Stimulated activated CD8-positive, alpha-beta memory T cell treated with anti-CD3 and anti-CD28 coated beads, Interleukin-15, amount 100 ng/mL, for 24 hours (primary cell): ENCODE results near the gene DOCK3.
"Not testable (repeated sequence)": the region's sequence is repeated elsewhere in the genome, so short reads cannot be mapped to it uniquely, and the experiment has no call there.

Experiments
- DNase-seq: peaks from one replicate; pipeline ENCODE4 v3.0.0-alpha.2; 2020; ENCODE audit warnings: low read depth

Gene DOCK3

DNA sequence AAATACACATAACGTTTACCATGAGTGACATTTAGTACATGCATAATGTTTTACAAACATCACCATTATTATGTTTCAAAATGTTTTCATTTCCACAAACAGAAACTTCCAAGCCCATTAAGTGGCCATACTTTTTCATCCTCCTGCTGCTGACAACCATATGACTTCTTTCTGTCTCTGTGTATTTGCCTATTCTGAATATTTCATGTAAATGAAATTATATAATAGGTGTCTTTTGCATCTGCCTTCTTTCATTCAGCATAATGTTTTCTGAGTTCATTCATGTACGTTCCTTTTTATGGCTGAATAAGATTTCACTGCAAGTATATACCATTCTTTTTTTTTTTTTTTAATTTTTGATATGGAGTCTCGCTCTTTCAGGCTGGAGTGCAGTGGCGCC is 209.0 kb downstream of the DOCK3 start:
- no peak for DNase-seq

- no peak for DNase-seq
These were observed 210.5 kb downstream of the DOCK3 start for GRCh38 chr3:50885070-50885850.

GRCh38 chr3:50890688-50891344 is 216.1 kb downstream of the DOCK3 start:
- DNase-seq, result no peak

DNA sequence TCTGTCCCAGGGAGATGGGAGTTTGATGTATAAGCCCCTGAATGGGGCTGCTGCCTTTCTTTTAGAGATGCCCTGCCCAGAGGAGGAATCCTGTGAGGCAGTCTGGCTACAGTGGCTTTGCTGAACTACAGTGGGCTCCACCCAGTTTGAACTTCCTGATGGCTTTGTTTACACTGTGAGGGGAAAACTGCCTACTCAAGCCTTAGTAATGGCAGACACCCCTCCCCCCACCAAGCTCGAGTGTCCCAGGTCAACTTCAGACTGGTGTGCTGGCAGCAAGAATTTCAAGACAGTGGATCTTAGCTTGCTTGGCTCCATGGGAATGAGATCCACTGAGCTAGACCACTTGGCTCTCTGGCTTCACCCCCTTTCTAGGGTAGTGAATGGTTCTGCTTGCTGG is 226.4 kb downstream of the DOCK3 start:
- DNase-seq, result not testable (repeated sequence)

DNA sequence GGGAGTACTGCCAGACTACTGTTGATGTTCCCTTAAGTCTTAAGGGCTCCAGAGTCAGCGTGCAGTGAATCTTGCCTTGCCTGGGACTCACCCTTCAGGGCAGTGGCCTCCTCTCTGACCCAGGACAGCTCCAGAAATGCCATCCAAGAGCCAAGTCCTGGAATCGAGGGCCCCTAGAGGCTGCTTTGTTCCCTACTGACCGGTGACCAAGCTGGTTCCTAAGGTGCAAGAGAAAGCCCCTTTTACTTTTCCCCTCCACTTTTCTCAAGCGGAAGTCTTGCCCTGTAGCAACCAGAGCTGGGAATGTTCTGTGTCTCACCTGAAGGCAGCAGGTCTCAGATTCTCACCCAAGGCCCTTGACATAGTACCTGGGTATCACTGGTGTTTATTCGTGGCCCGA is 238.0 kb downstream of the DOCK3 start:
- DNase-seq, result no peak

DNA sequence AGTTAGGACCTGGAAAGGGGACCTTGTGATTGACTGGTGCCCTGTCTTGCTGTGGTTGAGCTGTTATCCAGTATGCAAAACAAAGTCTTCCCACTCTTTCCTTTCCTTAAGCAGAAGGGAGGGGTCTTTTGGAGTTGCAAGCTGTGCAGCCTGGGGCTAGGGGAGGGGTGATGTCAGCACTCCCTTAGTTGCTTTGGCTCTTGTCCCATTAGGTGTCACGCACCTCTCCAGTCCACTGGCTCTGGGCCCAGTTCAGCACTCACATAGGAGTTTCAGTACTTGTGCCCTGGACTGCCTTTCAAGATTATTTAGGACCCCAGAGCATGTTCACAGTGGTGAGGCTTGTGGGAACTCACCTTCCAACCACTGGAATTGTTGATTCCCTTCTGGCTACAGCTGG is 238.5 kb downstream of the DOCK3 start:
- no peak for DNase-seq

- DNase-seq, result not testable (repeated sequence)
These were observed 247.3 kb downstream of the DOCK3 start for GRCh38 chr3:50922071-50922470.

GRCh38 chr3:50923955-50924354 is 249.2 kb downstream of the DOCK3 start:
- DNase-seq, result no peak

GRCh38 chr3:50924638-50925037 is 249.9 kb downstream of the DOCK3 start:
- DNase-seq, result no peak

GRCh38 chr3:50926868-50927267 is 252.1 kb downstream of the DOCK3 start:
- no peak for DNase-seq

- no peak for DNase-seq
These were observed 255.9 kb downstream of the DOCK3 start for GRCh38 chr3:50930371-50931208.

DNA sequence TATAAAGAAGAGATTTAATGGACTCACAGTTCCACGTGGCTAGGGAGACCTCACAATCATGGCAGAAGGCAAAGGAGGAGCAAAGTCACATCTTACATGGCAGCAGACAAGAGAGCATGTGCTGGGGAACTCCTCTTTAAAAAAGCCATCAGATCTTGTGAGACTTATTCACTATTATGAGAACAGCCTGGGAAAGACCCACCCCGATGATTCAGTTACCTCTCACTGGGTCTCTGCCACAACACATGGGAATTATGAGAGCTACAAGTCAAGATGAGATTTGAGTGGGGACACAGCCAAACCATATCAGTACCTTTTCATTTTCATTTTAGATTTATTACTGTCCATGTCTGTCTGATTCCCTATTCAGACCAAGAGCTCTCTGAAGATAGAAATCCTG is 258.2 kb downstream of the DOCK3 start:
- DNase-seq, result not testable (repeated sequence)

DNA sequence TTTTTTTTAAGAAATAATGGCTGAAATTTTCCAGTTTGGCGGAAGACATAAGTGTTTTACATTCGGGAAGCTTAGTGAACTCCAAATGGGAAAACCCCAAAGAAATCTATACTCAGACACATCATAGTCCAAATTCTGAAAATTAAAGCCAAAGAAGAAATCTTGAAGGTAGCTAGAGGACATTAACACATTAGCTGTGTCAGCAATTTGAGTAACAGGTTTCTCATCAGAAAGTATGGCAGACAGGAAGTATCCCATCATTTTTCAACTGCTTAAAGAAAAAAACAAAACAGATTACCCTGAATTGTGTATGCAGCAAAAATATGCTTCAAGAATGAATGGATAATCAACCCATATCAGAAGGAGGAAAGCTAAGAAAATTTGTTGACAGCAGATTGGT is 261.7 kb downstream of the DOCK3 start:
- no peak for DNase-seq

DNA sequence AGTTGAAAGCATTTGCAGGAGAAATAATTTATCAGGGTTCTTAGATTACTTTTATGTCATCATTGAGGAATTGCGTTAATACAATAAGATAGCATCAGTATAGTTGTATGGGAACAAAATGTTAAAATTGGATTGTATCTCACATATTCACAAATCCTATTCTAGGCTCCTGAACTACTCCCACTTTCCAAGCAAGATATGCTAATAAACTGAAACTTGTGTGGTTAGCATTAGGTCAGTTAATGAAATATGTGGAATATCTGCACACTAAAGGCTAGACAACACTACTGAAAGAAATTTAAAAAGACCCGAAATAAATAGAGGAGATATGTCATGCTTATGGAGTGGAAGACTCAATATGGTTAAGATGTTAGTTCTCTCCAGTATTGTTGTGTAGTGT is 272.7 kb downstream of the DOCK3 start:
- DNase-seq, result no peak

GRCh38 chr3:50950591-50950990 is 275.9 kb downstream of the DOCK3 start:
- DNase-seq, result no peak

DNA sequence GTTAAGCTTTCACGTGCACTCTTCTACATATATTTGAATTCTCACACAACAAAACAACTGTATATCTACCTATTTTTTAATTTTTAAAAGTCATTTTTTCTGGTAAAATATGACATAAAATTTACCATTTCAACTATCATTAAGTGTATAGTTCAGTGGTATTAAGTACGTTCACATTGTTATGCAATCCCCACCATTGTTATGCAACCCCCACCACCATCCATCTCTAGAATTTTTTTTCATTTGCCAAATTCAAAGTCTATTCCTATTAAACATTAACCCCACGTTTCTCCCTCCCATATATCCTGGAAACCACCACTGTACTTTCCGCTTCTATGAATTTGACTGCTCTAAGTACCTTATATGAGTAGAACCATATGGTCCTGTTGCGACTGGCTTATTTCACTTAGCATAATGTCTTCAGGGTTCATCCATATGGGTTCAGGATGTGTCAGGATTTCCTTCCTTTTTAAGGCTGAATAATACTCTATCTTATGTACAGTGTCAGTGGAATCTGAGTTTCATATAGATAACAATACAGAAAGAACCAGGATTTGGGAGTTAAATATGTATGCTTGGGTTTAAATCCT is 279.2 kb downstream of the DOCK3 start:
- no peak for DNase-seq

- no peak for DNase-seq
These were observed 286.7 kb downstream of the DOCK3 start for GRCh38 chr3:50961386-50961785.

- no peak for DNase-seq
These were observed 296.8 kb downstream of the DOCK3 start for GRCh38 chr3:50971487-50971924.

DNA sequence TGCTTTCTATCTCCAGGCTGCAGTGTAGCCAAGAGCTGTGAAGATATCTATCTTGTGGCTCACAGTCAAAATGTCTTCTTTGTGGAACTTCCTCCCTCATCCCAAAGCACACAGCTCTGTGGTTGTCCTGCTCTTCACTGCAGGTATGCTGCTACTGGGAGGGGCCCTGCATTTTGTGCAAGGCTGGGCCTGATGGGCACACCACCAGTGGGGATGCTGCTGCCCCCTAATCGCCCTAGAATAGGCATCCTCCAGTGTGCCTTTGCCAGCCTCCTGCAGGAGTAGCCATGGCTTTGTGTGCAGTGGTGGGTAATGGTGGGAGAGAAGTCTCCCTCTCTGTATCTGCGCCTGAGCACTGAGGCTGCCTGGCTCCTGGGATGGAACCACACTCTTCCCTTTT is 297.3 kb downstream of the DOCK3 start:
- DNase-seq, result no peak

- not testable (repeated sequence) for DNase-seq
These were observed 303.9 kb downstream of the DOCK3 start for GRCh38 chr3:50978586-50978985.

DNA sequence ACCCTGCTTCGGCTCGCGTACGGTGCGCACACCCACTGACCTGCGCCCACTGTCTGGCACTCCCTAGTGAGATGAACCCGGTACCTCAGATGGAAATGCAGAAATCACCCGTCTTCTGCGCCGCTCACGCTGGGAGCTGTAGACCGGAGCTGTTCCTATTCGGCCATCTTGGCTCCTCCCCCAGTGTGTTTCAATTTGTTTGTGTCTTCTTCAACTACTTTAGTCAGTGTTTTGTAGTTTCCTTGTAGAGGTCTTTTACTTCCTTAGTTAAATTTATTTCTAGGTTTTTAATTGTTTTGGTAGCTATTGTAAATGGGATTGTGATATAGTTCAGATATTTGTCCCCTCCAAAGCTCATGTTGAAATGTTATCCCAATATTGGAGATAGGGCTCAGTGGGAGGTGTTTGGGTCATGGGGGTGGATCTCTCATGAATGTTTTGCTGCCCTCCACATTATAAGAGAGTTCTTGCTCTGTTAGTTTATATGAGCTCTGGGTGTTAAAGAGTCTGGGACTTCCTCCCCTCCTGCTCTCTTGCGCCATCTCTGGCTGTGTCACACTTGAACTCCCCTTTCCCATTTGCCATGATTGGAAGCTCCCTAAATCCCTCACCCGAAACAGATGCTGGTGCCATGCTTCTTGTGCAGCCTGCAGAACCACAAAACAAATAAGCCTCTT is 304.4 kb downstream of the DOCK3 start:
- DNase-seq, result no peak
